Epithelial cell of esophagus (primary cell): ENCODE results near the gene HTRA3.

ENCODE experiments used
- DNase-seq: peaks from one replicate; pipeline ENCODE4 v3.0.0; 2010; ENCODE audit warnings: low read depth
- H3K4me3 ChIP-seq: 2 replicates; pipeline ENCODE4 v1.5.1; 2011; ENCODE audit warnings: mild to moderate bottlenecking, low read length, control low read depth
- CTCF ChIP-seq: IDR thresholded peaks from 2 replicates; pipeline ENCODE4 v1.5.1; 2011; ENCODE audit warnings: low read depth, mild to moderate bottlenecking, low read length, control low read depth, inconsistent platforms; ENCODE audit not compliant: insufficient read depth; ENCODE audit errors: missing control alignments

The HTRA3 gene

DNA sequence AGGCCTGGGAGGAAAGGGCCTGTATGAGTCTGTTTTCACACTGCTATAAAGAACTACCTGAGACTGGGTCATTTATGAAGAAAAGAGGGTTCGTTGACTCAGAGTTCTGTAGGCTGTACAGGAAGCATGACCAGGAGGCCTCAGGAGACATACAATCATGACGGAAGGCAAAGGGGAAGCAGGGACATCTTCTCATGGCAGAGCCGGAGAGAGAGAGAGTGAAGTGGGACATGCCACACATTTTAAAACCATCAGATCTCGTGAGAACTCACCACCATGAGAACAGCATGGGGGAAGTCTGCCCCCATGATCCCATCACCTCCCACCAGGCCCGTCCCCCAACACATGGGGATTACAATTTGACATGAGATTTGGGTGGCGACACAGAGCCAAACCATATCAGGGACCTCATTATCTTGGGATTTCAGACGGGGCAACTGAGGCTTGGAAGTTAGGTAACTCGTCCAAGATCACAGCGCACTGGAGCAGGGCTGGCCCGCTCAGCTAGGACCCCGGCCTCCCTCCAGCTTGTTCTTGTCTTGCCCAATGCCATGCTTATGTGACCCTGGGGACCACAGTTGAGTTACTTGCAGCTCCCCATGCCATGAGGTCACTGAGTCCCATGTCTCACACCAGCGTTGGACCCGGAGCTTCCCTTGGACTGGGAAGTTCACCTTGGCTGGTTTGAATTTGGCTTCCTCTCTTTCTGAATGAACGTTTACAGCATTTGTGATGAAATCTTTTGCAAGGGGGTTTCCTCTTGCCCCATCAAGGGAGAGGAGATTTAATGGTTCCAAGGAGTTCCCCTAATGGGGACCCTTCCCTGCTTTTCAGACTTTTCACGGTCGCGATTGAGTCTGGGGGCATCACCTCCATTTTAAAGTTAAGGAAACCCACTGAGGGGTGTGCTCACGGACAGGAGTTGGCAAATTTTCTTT lies 18.1 kb downstream of the HTRA3 start:
- DNase-seq: no peak
- TF ChIP-seq CTCF: no peak
- no peak overlapping the region for H3K4me3 ChIP-seq

GRCh38 chr4:8289151-8289750 lies 19.7 kb downstream of the HTRA3 start:
- no peak for TF ChIP-seq CTCF
- no peak for DNase-seq
- H3K4me3 ChIP-seq: no peak overlapping the region

GRCh38 chr4:8289956-8290700 lies 20.6 kb downstream of the HTRA3 start:
- DNase-seq: no peak
- H3K4me3 ChIP-seq: no peak overlapping the region
- TF ChIP-seq CTCF: no peak

DNA sequence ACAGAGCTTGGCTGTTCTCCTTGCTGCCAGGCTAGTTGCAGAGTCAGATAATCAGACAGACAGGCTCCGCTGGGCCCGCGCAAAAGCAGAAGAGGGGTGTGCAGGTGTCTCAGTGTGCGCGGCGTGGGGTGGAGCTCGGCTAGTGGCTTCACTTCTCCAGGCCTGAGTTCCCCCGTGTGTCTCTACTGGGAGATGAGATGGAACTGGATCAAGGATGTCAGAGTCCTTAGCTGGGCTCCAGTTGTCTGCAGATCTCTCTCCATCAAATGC lies 21.1 kb downstream of the HTRA3 start:
- no peak for TF ChIP-seq CTCF
- no peak for DNase-seq
- H3K4me3 ChIP-seq: no peak overlapping the region

- no peak for DNase-seq
- H3K4me3 ChIP-seq: no peak overlapping the region
- no peak for TF ChIP-seq CTCF
Observed at GRCh38 chr4:8291036-8291682, 21.6 kb downstream of the HTRA3 start.

DNA sequence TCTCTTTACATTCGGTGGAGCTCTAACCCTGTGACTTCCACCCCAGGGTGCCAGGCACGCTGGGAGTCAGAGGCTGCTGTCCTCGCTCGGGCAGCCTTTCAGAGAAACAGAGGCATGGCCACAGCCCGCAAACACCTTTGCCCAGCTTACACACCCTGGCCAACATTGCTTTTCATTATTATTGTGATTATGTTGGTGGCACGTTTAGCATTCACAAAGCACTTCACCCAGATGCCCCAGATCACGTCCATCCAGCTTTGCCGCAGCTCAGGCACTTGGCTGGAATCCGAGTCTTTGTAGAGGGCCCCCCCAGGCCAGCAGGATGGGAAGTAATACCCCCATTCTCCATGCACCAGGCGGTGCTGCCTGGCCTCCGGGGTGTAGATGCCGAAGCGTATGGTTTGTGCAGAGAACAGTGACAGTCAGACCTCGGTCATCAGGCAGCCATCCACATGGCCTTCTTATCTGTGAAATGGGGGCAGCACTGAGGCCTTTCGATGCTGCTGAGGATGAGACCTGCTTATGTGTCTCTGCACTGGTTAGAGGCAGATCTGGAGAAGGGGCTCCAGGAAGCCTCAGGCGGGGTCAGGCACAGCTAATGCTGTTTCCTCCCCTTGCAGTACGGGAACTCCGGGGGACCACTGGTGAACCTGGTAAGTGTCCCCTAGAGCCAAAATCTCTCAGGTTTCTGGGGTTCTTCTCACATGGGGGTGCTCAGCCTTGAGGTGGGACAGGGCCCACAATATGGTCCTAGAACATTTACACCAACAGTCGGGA lies 22.3 kb downstream of the HTRA3 start:
- no peak overlapping the region for H3K4me3 ChIP-seq
- DNase-seq: no peak
- no peak for TF ChIP-seq CTCF
